H9 (cell line): Measurements from ENCODE around the gene GPRC5A. TPM values are rescaled to one million over a fixed set of nuclear protein-coding genes. Genes with fewer than 3 reads are reported as not detected.

ENCODE experiments used
- DNase-seq: peaks from one replicate; pipeline ENCODE4 v3.0.0-alpha.2; 2017
- H2AFZ ChIP-seq: one replicate; pipeline ENCODE4 v1.6.1; 2013; ENCODE audit warnings: mild to moderate bottlenecking, low read length, control low read depth, moderate library complexity
- H2AK5ac ChIP-seq: 2 replicates; pipeline ENCODE4 v1.6.1; 2013; ENCODE audit warnings: low read length, control low read depth, mixed read lengths; ENCODE audit not compliant: insufficient read length
- H2BK120ac ChIP-seq: one replicate; pipeline ENCODE4 v1.6.1; 2013; ENCODE audit warnings: low read depth, mild to moderate bottlenecking, low read length, control low read depth, inconsistent platforms; ENCODE audit not compliant: poor library complexity, severe bottlenecking
- H2BK12ac ChIP-seq: 2 replicates; pipeline ENCODE4 v1.6.1; 2013; ENCODE audit warnings: low read length, control low read depth, mixed read lengths, low read depth; ENCODE audit not compliant: insufficient read length
- H2BK15ac ChIP-seq: 2 replicates; pipeline ENCODE4 v1.6.1; 2013; ENCODE audit warnings: low read depth, low read length, control low read depth
- H2BK20ac ChIP-seq: one replicate; pipeline ENCODE4 v1.6.1; 2013; ENCODE audit warnings: low read depth, mild to moderate bottlenecking, low read length, control low read depth, inconsistent platforms; ENCODE audit not compliant: poor library complexity, severe bottlenecking
- H2BK5ac ChIP-seq: 2 replicates; pipeline ENCODE4 v1.6.1; 2013; ENCODE audit warnings: low read length, control low read depth, mixed read lengths; ENCODE audit not compliant: insufficient read length
- H3K14ac ChIP-seq: 2 replicates; pipeline ENCODE4 v1.6.1; 2013; ENCODE audit warnings: low read length, control low read depth; ENCODE audit not compliant: insufficient read depth
- H3K18ac ChIP-seq: 2 replicates; pipeline ENCODE4 v1.6.1; 2013; ENCODE audit warnings: low read depth, mild to moderate bottlenecking, mixed read lengths, low read length, control low read depth; ENCODE audit not compliant: insufficient read length
- H3K23ac ChIP-seq: 2 replicates; pipeline ENCODE4 v1.6.1; 2013; ENCODE audit warnings: low read length, control low read depth, mixed read lengths, low read depth; ENCODE audit not compliant: insufficient read length
- H3K23me2 ChIP-seq: 2 replicates; pipeline ENCODE4 v1.6.1; 2013; ENCODE audit warnings: low read depth, mild to moderate bottlenecking, mixed read lengths, low read length, control low read depth; ENCODE audit not compliant: insufficient read length, poor library complexity, severe bottlenecking
- H3K27ac ChIP-seq: 2 replicates; pipeline ENCODE4 v1.5.1; 2013; ENCODE audit warnings: low read length, control low read depth, mixed read lengths, low read depth; ENCODE audit not compliant: insufficient read length
- H3K27me3 ChIP-seq: 2 replicates; pipeline ENCODE4 v1.6.1; 2013; ENCODE audit warnings: low read length, control low read depth, inconsistent platforms; ENCODE audit not compliant: insufficient read depth
- H3K4ac ChIP-seq: 2 replicates; pipeline ENCODE4 v1.6.1; 2013; ENCODE audit warnings: low read depth, mild to moderate bottlenecking, control low read depth, inconsistent platforms, low read length, moderate library complexity
- H3K4me1 ChIP-seq: 2 replicates; pipeline ENCODE4 v1.6.1; 2013; ENCODE audit warnings: low read length, control low read depth, inconsistent platforms; ENCODE audit not compliant: insufficient read depth
- H3K4me2 ChIP-seq: 2 replicates; pipeline ENCODE4 v1.6.1; 2013; ENCODE audit warnings: low read length, control low read depth, mixed read lengths; ENCODE audit not compliant: insufficient read length, insufficient read depth
- H3K56ac ChIP-seq: 2 replicates; pipeline ENCODE4 v1.6.1; 2013; ENCODE audit warnings: low read depth, mild to moderate bottlenecking, mixed read lengths, low read length, control low read depth; ENCODE audit not compliant: insufficient read length
- H3K79me1 ChIP-seq: 2 replicates; pipeline ENCODE4 v1.6.1; 2013; ENCODE audit warnings: low read depth, mild to moderate bottlenecking, moderate library complexity, low read length, control low read depth, inconsistent platforms; ENCODE audit not compliant: insufficient read depth, poor library complexity, severe bottlenecking
- H3K79me2 ChIP-seq: 2 replicates; pipeline ENCODE4 v1.6.1; 2013; ENCODE audit warnings: low read length, control low read depth, inconsistent platforms; ENCODE audit not compliant: insufficient read depth
- H3K9ac ChIP-seq: 2 replicates; pipeline ENCODE4 v1.6.1; 2013; ENCODE audit warnings: low read length, control low read depth, mixed read lengths; ENCODE audit not compliant: insufficient read length; ENCODE audit errors: extremely low read depth
- H3K9me3 ChIP-seq: one replicate; pipeline ENCODE4 v1.6.1; 2013; ENCODE audit warnings: low read depth, low read length, inconsistent platforms; ENCODE audit not compliant: control insufficient read depth
- H3T11ph ChIP-seq: one replicate; pipeline ENCODE4 v1.6.1; 2013; ENCODE audit warnings: mild to moderate bottlenecking, low read length, control low read depth, inconsistent platforms
- H4K20me1 ChIP-seq: one replicate; pipeline ENCODE4 v1.6.1; 2013; ENCODE audit not compliant: control insufficient read depth, insufficient read length, insufficient read depth
- H4K5ac ChIP-seq: 2 replicates; pipeline ENCODE4 v1.6.1; 2013; ENCODE audit warnings: low read depth, mild to moderate bottlenecking, mixed read lengths, low read length, control low read depth; ENCODE audit not compliant: insufficient read length
- H4K8ac ChIP-seq: replicated peaks from 2 replicates; pipeline ENCODE4 v1.6.1; 2013; ENCODE audit warnings: low read length, control low read depth, mixed read lengths, low read depth; ENCODE audit not compliant: insufficient read length
- H4K91ac ChIP-seq: 2 replicates; pipeline ENCODE4 v1.6.1; 2013; ENCODE audit warnings: low read depth, mild to moderate bottlenecking, moderate library complexity, mixed read lengths, low read length, control low read depth; ENCODE audit not compliant: insufficient read length
- H3K27ac Mint-ChIP-seq, 3 experiments: 2 replicates in 2 of 3; 3 replicates in 1 of 3; pipeline ENCODE4 v1.8.0; 2020 to 2021; ENCODE audit warnings: mixed read lengths in 3 of 3, mild to moderate bottlenecking in 1 of 3, moderate library complexity in 1 of 3
- H3K27me3 Mint-ChIP-seq: 2 replicates; pipeline ENCODE4 v1.8.0; 2021; ENCODE audit warnings: low read depth, mild to moderate bottlenecking, moderate library complexity, mixed read lengths
- H3K36me3 Mint-ChIP-seq, 3 experiments: 2 replicates in 2 of 3; 3 replicates in 1 of 3; pipeline ENCODE4 v1.8.0; 2020 to 2021; ENCODE audit warnings: low read depth in 3 of 3, mixed read lengths in 3 of 3; ENCODE audit not compliant: insufficient read depth in 1 of 3
- H3K4me1 Mint-ChIP-seq, 2 experiments: 2 replicates each; pipeline ENCODE4 v1.8.0; 2020; ENCODE audit warnings: mixed read lengths in 2 of 2
- H3K4me3 Mint-ChIP-seq, 2 experiments: 2 replicates in 1 of 2; 3 replicates in 1 of 2; pipeline ENCODE4 v1.8.0; 2020 to 2021; ENCODE audit warnings: mild to moderate bottlenecking in 2 of 2, mixed read lengths in 2 of 2, moderate library complexity in 1 of 2
- H3K9me3 Mint-ChIP-seq, 2 experiments: 2 replicates in 1 of 2; 3 replicates in 1 of 2; pipeline ENCODE4 v1.8.0; 2020; ENCODE audit warnings: mild to moderate bottlenecking in 2 of 2, mixed read lengths in 2 of 2, moderate library complexity in 1 of 2
- CTCF ChIP-seq: fragments of 200-600 bp; sonication (generic); conservative IDR thresholded peaks from 3 replicates; pipeline ENCODE4 v1.8.0; 2021; ENCODE audit warnings: antibody characterized with exemption, mild to moderate bottlenecking
- WGBS: extraction: QIAGEN DNeasy Blood & Tissue Kit; methylation state at CpG from one replicate; pipeline ENCODE4 v1.1.7; 2013; ENCODE audit warnings: missing lambda C conversion rate, low lambda C conversion rate, mixed read lengths; ENCODE audit not compliant: insufficient read length; ENCODE audit errors: extremely low coverage; 5-methylcytosine and 5-hydroxymethylcytosine counted together
- total RNA-seq: library from RNA; stranded (reverse); gene quantifications from 2 replicates; pipeline ENCODE4 v1.2.1, GENCODE V29; 2021

GPRC5A gene
- total RNA-seq, 1 experiment from 2014 or later = 0.09 TPM

GRCh38 chr12:12870465-12870864, 20.9 kb upstream of the GPRC5A start:
- H3K4ac ChIP-seq = no peak overlapping the region
- H3K56ac ChIP-seq = no peak overlapping the region
- no peak overlapping the region for H3T11ph ChIP-seq
- H3K9ac ChIP-seq = no peak overlapping the region
- no peak overlapping the region for H3K4me3 Mint-ChIP-seq
- no peak overlapping the region for H4K91ac ChIP-seq
- H4K8ac ChIP-seq = no peak overlapping the region
- H3K27ac ChIP-seq = no peak overlapping the region
- H2BK5ac ChIP-seq = no peak overlapping the region
- no peaks in the 10 kb centered on the region for H3K9me3 ChIP-seq
- no peaks in the 10 kb centered on the region; the same call in 1 of the 2 replicates for H3K27me3 Mint-ChIP-seq
- no peak overlapping the region for H2BK12ac ChIP-seq
- no peak overlapping the region for H3K18ac ChIP-seq
- peaks cover 0 to 4% (median 0%) of the 10 kb centered on the region in 3 experiments; a peak in 2 of 7 replicates for H3K36me3 Mint-ChIP-seq
- no peaks in the 10 kb centered on the region for H3K79me2 ChIP-seq
- no peaks in the 10 kb centered on the region; a peak in 1 of 5 replicates for H3K9me3 Mint-ChIP-seq
- no peak overlapping the region for H3K23ac ChIP-seq
- no peak for DNase-seq
- H3K79me1 ChIP-seq = no peaks in the 10 kb centered on the region
- H3K27ac Mint-ChIP-seq = peak overlapping the region in 1 of 3 experiments; percentile 40; a peak in 2 of 7 replicates
- no peak overlapping the region for H2AK5ac ChIP-seq
- no peaks in the 10 kb centered on the region for H3K27me3 ChIP-seq
- peaks cover 23 to 46% of the 10 kb centered on the region in 2 experiments for H3K4me1 Mint-ChIP-seq
- no peak overlapping the region for H2BK120ac ChIP-seq
- H2BK20ac ChIP-seq = no peak overlapping the region
- no peaks in the 10 kb centered on the region for H3K23me2 ChIP-seq
- no peak overlapping the region for H3K14ac ChIP-seq
- WGBS = no CpG with 5 or more reads among the region's 7 CpGs
- no peaks in the 10 kb centered on the region for H4K20me1 ChIP-seq
- no peak overlapping the region for H2AFZ ChIP-seq
- no peak for TF ChIP-seq CTCF
- no peak overlapping the region for H2BK15ac ChIP-seq
- no peak overlapping the region for H3K4me2 ChIP-seq
- peaks cover 16% of the 10 kb centered on the region; the same call in 1 of the 2 replicates for H3K4me1 ChIP-seq
- no peak overlapping the region for H4K5ac ChIP-seq
